SK-N-SH (cell line): ENCODE data around the gene BBC3. TPM values are rescaled to one million over a fixed set of nuclear protein-coding genes. Genes with fewer than 3 reads are reported as not detected.

Source experiments
- CTCF ChIA-PET: fragments of 300-600, 350-600 bp; formaldehyde crosslinking; extraction: SDS; loops from one replicate; lab custom pipeline; 2021; lab: Yijun Ruan, JAX
- POLR2A ChIA-PET: fragments of 350-600 bp; sonication (Branson Sonifier 250); formaldehyde crosslinking; extraction: SDS; loops from one replicate; lab custom pipeline; 2020; ENCODE audit warnings: antibody characterized with exemption, inconsistent platforms; lab: Yijun Ruan, JAX
- DNase-seq: peaks from one replicate; pipeline ENCODE4 v3.0.0; 2012
- H2AFZ ChIP-seq: fragments of 200-600 bp; sonication (generic); 2 replicates; pipeline ENCODE4 v1.8.1; 2016; ENCODE audit warnings: antibody characterized with exemption, mild to moderate bottlenecking, low read depth
- H3F3A ChIP-seq: fragments of 200-600 bp; sonication (generic); replicated peaks from 2 replicates; pipeline ENCODE3; 2016; ENCODE audit warnings: antibody characterized with exemption, mild to moderate bottlenecking; ENCODE audit not compliant: insufficient read depth
- H3K27ac ChIP-seq, 2 experiments: fragments of 200-500 bp in 1 of 2; fragments of 200-600 bp in 1 of 2; sonication (Bioruptor generic) in 1 of 2; sonication (generic), shearing (Covaris generic) in 1 of 2; 2 replicates each; pipeline versions ENCODE4 v1.5.1 to v1.6.1; 2014 to 2016; ENCODE audit warnings: low read depth in 2 of 2, inconsistent platforms in 1 of 2, low read length in 1 of 2, mild to moderate bottlenecking in 1 of 2, mixed read lengths in 1 of 2
- H3K27me3 ChIP-seq: fragments of 200-600 bp; sonication (generic), shearing (Covaris generic); 2 replicates; pipeline ENCODE4 v1.6.1; 2016; ENCODE audit warnings: mixed run types; ENCODE audit not compliant: insufficient read depth
- H3K36me3 ChIP-seq, 2 experiments: fragments of 200-500 bp in 1 of 2; fragments of 200-600 bp in 1 of 2; sonication (Bioruptor generic) in 1 of 2; sonication (generic) in 1 of 2; replicated peaks in 1 of 2; 2 replicates each; pipeline versions ENCODE3 to v1.5.1; 2014 to 2016; ENCODE audit warnings: low read length in 1 of 2, mild to moderate bottlenecking in 1 of 2; ENCODE audit not compliant: insufficient read depth in 2 of 2, control insufficient read depth in 1 of 2
- H3K4me1 ChIP-seq, 2 experiments: fragments of 200-500 bp in 1 of 2; fragments of 200-600 bp in 1 of 2; sonication (Bioruptor generic) in 1 of 2; sonication (generic), shearing (Covaris generic) in 1 of 2; 2 replicates each; pipeline versions ENCODE4 v1.5.1 to v1.6.1; 2014 to 2016; ENCODE audit warnings: low read depth in 1 of 2, low read length in 1 of 2, mixed run types in 1 of 2; ENCODE audit not compliant: insufficient read depth in 2 of 2, control insufficient read depth in 1 of 2
- H3K4me2 ChIP-seq: fragments of 200-600 bp; sonication (generic), shearing (Covaris generic); 2 replicates; pipeline ENCODE4 v1.6.1; 2017; ENCODE audit warnings: mixed run types
- H3K4me3 ChIP-seq, 2 experiments: fragments of 200-500 bp in 1 of 2; fragments of 200-600 bp in 1 of 2; sonication (Bioruptor generic) in 1 of 2; sonication (generic), shearing (Covaris generic) in 1 of 2; 2 replicates each; pipeline versions ENCODE4 v1.5.1 to v1.8.1; 2014 to 2016; ENCODE audit warnings: low read depth in 2 of 2, inconsistent platforms in 1 of 2, low read length in 1 of 2, mild to moderate bottlenecking in 1 of 2, mixed read lengths in 1 of 2, moderate library complexity in 1 of 2
- H3K79me2 ChIP-seq: fragments of 200-600 bp; sonication (generic); 2 replicates; pipeline ENCODE4 v1.8.1; 2017; ENCODE audit warnings: mild to moderate bottlenecking; ENCODE audit not compliant: insufficient read depth
- H3K9ac ChIP-seq: fragments of 200-600 bp; sonication (generic); 2 replicates; pipeline ENCODE4 v1.6.1; 2017; ENCODE audit warnings: mixed run types
- H3K9me2 ChIP-seq: fragments of 200-600 bp; sonication (generic); 2 replicates; pipeline ENCODE4 v1.6.1; 2017; ENCODE audit warnings: mixed run types
- H3K9me3 ChIP-seq: fragments of 200-600 bp; sonication (generic); 2 replicates; pipeline ENCODE4 v1.6.1; 2017; ENCODE audit warnings: mixed run types, mild to moderate bottlenecking, moderate library complexity
- H4K20me1 ChIP-seq: fragments of 200-600 bp; sonication (generic); 2 replicates; pipeline ENCODE4 v1.6.1; 2017; ENCODE audit warnings: mild to moderate bottlenecking, mixed run types; ENCODE audit not compliant: insufficient read depth
- CHD2 ChIP-seq: fragments of 150-350 bp; IDR thresholded peaks from 2 replicates; pipeline ENCODE4 v1.6.1; 2018; ENCODE audit warnings: low read length; ENCODE audit not compliant: partially characterized antibody
- EP300 ChIP-seq, 2 experiments: IDR thresholded peaks; 2 replicates each; pipeline versions ENCODE4 v1.4.0 to v1.6.1; 2012; ENCODE audit warnings: borderline replicate concordance in 1 of 2, low read depth in 1 of 2, low read length in 1 of 2
- FOSL2 ChIP-seq: IDR thresholded peaks from 2 replicates; pipeline ENCODE4 v1.4.0; 2012; ENCODE audit warnings: low read depth, mild to moderate bottlenecking, moderate library complexity, borderline replicate concordance
- FOXJ3 ChIP-seq: sonication (generic); formaldehyde crosslinking; IDR thresholded peaks from 2 replicates; pipeline ENCODE4 v1.5.1; 2020; ENCODE audit warnings: mild to moderate bottlenecking, missing genetic modification reagents
- FOXM1 ChIP-seq: IDR thresholded peaks from 2 replicates; pipeline ENCODE4 v1.4.0; 2012; ENCODE audit warnings: low read depth, mild to moderate bottlenecking
- IRF3 ChIP-seq: fragments of 150-350 bp; IDR thresholded peaks from 2 replicates; pipeline ENCODE4 v1.6.1; 2016; ENCODE audit warnings: mild to moderate bottlenecking, low read depth, low read length
- MAX ChIP-seq: IDR thresholded peaks from 2 replicates; pipeline ENCODE4 v1.4.0; 2012; ENCODE audit warnings: low read depth
- MEF2A ChIP-seq: IDR thresholded peaks from 2 replicates; pipeline ENCODE4 v1.4.0; 2012; ENCODE audit warnings: low read depth, borderline replicate concordance
- MXI1 ChIP-seq: IDR thresholded peaks from 2 replicates; pipeline ENCODE4 v1.6.1; 2012; ENCODE audit warnings: mild to moderate bottlenecking, low read depth, low read length, improper control_type of control experiment
- NRF1 ChIP-seq: IDR thresholded peaks from 2 replicates; pipeline ENCODE4 v1.6.1; 2012; ENCODE audit warnings: low read depth, mild to moderate bottlenecking, low read length
- PBX3 ChIP-seq: IDR thresholded peaks from 2 replicates; pipeline ENCODE4; 2012
- RAD21 ChIP-seq: IDR thresholded peaks from 2 replicates; pipeline ENCODE4 v1.6.1; 2012; ENCODE audit warnings: mild to moderate bottlenecking, low read length
- RFX5 ChIP-seq: IDR thresholded peaks from 2 replicates; pipeline ENCODE4 v1.6.1; 2012; ENCODE audit warnings: mild to moderate bottlenecking, improper control_type of control experiment, low read length
- SIN3A ChIP-seq: IDR thresholded peaks from 2 replicates; pipeline ENCODE4 v1.6.1; 2012; ENCODE audit warnings: low read depth, mild to moderate bottlenecking, low read length, moderate library complexity, borderline replicate concordance
- TAF1 ChIP-seq: IDR thresholded peaks from 2 replicates; pipeline ENCODE4 v1.6.1; 2012; ENCODE audit warnings: low read depth, mild to moderate bottlenecking, low read length, moderate library complexity, borderline replicate concordance
- TEAD4 ChIP-seq: IDR thresholded peaks from 2 replicates; pipeline ENCODE4 v1.4.0; 2012; ENCODE audit warnings: mild to moderate bottlenecking, borderline replicate concordance; ENCODE audit not compliant: insufficient read depth
- WGBS: methylation state at CpG from one replicate; pipeline ENCODE4 v1.1.6; 2017; ENCODE audit warnings: low lambda C conversion rate; 5-methylcytosine and 5-hydroxymethylcytosine counted together
- polyA plus RNA-seq, 3 experiments: library from polyadenylated mRNA; depleted of rRNA; stranded (reverse); fragments of >200 nt; gene quantifications; 2 replicates each; pipeline ENCODE4 v1.2.3, GENCODE V29; 2012
- TF ChIP-seq, protein P1 (sequence below): IDR thresholded peaks from 2 replicates; pipeline ENCODE4 v1.4.0; 2012; ENCODE audit warnings: low read depth, borderline replicate concordance

BBC3 gene
- polyA plus RNA-seq, 1 of the 3 experiments (the other 2 are of a cell fraction): 14.5 TPM

GRCh38 chr19:47274071-47274890 lies 43.3 kb upstream of the BBC3 start, which contains the start of gene INAFM1:
Gene INAFM1 (plus strand): TSS chr19:47274885. CDS start chr19:47274920, 35 bp downstream.
- ChIA-PET POLR2A (interaction anchor here (0.6 to 2.6 kb wide), 3 partner anchors 18 to 445 kb away, joined by 3 to 18 read pairs (median 4); partner anchors contain the start of gene CCDC9), CTCF (interaction anchor here (0.5 to 3.7 kb wide), 10 partner anchors 10 to 261 kb away, joined by 3 to 34 read pairs (median 5); partner anchors contain the start of gene DHX34)
- peak within 1 kb of the TSS; percentile 59 to 87 for H3K4me3 ChIP-seq
- no peaks in the 10 kb centered on the region for H3K27me3 ChIP-seq
- no peaks in the 10 kb centered on the region for H3K79me2 ChIP-seq
- H4K20me1 ChIP-seq: no peaks in the 10 kb centered on the region; the same call in 1 of the 2 replicates
- peak within 1 kb of the TSS; percentile 92 to 97 for H3K27ac ChIP-seq
- H3K36me3 ChIP-seq: peaks cover 13% of the 10 kb centered on the region in 2 experiments
- H2AFZ ChIP-seq: peak within 1 kb of the TSS; percentile 63; the same call in 1 of the 2 replicates
- peak within 1 kb of the TSS; percentile 97 for H3K4me2 ChIP-seq
- peaks cover 10 to 18% of the 10 kb centered on the region in 2 experiments; a peak in 3 of 4 replicates for H3K4me1 ChIP-seq
- no peaks in the 10 kb centered on the region for H3K9me3 ChIP-seq
- DNase-seq: peak; percentile 96
- no peaks in the 10 kb centered on the region for H3K9me2 ChIP-seq
- WGBS: 1% methylated on average over 32 of the region's 72 CpGs
- TF ChIP-seq CHD2 (peak; percentile 89), TEAD4 (no peak), IRF3 (no peak), EP300 (IDR thresholded peaks at IDR 0.05; ENCODE audit: borderline replicate concordance in 1 of 2, low read depth in 1 of 2, low read length in 1 of 2) (no peak), TAF1 (peak; percentile 18; the same call in 1 of the 2 replicates), MXI1 (no peak), SIN3A (0 out of 2 replicates have a peak, but pooled peaks have one; percentile 48), RAD21 (no peak), PBX3 (peak; percentile 34; the same call in 1 of the 2 replicates), FOXM1 (no peak), MAX (0 out of 2 replicates have a peak, but pooled peaks have one; percentile 26), FOXJ3 (CRISPR knock-in tag) (no peak), MEF2A (no peak), RFX5 (no peak), NRF1 (peak; percentile 37; the same call in 1 of the 2 replicates), FOSL2 (no peak)
- TF ChIP-seq, protein P1, sequence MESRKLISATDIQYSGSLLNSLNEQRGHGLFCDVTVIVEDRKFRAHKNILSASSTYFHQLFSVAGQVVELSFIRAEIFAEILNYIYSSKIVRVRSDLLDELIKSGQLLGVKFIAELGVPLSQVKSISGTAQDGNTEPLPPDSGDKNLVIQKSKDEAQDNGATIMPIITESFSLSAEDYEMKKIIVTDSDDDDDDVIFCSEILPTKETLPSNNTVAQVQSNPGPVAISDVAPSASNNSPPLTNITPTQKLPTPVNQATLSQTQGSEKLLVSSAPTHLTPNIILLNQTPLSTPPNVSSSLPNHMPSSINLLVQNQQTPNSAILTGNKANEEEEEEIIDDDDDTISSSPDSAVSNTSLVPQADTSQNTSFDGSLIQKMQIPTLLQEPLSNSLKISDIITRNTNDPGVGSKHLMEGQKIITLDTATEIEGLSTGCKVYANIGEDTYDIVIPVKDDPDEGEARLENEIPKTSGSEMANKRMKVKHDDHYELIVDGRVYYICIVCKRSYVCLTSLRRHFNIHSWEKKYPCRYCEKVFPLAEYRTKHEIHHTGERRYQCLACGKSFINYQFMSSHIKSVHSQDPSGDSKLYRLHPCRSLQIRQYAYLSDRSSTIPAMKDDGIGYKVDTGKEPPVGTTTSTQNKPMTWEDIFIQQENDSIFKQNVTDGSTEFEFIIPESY: no peak
- H3K9ac ChIP-seq: peak within 1 kb of the TSS; percentile 91
- H3F3A ChIP-seq: peaks cover 26% of the 10 kb centered on the region
